ENCODE measurements around the gene THSD4.
"Not testable (repeated sequence)": the region's sequence is repeated elsewhere in the genome, so short reads cannot be mapped to it uniquely, and the experiment has no call there.

The THSD4 gene

DNA sequence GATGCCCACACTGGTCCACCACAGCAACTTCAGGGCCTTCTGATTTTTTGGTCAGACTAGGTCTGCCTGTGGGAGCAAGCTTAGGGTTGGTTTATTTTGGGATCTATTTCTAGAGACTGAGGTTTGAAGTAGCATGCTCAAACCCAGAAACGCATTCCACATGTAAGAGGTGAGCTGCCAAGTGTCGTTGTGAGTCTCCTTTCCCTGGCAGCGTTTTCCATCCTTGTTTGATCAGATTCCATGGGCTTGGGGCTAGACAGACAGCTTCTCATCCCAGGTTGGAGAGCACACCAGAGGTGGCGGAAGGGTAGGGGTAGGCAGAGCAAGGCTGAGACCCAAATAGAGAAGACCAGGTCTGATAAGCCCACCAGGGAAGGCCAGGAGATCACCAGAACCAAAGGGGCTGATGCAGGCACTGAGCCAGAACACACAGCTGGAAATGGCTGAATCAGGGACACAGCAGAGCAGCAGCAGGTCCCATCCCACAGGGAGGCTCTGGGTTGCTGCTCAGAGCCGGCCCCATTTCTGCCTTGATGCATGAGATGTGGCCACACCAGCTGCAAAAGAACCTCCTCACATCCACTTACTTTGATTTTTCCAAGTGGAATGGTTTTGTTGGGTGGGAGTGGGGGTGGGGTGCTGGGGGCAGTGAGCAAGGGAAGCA is 186.8 kb downstream of the THSD4 start:
- DNase-seq, result no peak

DNA sequence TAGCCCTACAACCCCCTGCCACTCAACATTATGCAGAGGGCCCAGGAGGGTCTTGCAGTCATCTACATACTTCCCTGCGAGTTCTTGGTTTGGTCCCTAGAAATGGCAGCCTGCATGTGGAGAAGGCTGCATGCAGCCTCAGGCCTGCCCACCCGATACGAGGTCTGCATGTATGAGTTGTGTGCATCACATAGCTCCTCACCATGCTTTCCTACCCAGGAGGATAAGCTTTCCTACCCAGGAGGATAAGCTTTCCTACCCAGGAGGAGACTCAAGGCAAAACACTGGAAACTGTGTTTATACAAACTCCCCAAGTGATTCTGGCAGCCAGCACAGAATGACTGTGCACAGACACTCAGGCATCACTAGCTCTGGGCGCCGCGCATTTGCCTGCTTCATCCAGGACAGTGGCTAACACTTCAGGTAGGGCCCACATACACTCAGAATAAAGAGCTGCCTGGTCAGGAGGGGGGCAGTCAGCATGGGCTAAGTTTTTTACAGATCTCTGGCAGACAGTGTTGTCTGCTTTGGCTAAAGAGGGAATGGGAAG is 187.7 kb downstream of the THSD4 start:
- DNase-seq, result no peak

DNA sequence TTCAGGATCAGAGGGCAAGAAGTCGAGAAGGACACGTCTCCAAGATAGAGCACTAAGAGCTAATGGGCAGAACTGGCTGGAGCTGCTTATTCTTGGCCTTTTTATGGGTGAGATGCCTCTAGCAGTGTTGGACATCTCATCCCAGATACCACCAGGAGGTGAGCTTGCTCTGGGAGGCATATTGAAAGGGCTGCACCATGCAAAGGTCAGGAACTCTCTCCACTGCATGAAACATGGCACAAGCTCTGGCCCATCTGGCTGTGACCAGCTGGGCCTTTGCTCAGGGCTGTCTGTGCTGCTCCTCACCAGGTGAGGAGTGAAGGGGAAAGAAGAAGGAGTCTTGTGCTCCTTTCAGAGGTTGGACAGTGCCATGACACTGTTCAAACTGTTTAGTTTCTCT is 188.7 kb downstream of the THSD4 start:
- DNase-seq, result no peak

DNA sequence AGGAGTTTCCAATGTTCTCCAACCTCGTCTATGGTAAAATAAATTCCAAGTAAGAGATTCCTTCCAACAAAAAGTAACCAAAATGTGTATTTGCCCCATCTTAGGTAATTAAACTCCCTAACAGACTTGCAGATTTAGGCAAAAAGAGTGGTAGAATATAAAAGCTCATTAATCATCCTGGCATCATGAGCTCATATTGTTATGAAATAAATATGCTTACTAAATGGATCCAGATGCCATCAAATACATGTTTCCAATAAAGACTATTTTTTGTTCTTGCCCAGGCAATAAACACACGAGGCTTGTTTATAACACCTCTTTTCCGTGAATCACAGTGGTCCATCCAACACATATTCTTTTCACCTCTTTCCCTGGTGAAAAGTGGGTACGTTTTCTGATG is 189.4 kb downstream of the THSD4 start:
- no peak for DNase-seq

DNA sequence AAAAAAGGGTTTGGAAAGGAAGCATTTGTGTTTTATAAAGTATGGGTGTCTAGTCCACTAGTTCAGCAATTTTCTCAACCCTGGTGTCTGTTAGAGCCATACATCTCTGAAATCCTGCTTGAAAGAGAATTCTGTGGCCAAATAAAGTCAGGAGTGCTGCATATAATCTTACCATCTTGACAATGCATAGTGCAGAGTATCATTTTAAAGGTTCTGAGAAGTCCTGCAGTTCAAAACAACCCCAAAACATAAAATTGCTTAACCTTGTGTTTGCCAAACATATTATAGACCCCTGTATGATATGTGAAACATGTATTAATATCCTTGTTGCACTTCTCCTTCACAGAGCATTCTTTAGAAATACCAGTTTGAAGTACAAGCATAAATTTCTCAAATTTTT is 191.3 kb downstream of the THSD4 start:
- no peak for DNase-seq

- DNase-seq, result no peak
These were observed 197.0 kb downstream of the THSD4 start for GRCh38 chr15:71312194-71312708.

GRCh38 chr15:71312731-71313460 is 197.6 kb downstream of the THSD4 start:
- DNase-seq, result no peak

GRCh38 chr15:71313806-71314205 is 198.5 kb downstream of the THSD4 start:
- no peak for DNase-seq

DNA sequence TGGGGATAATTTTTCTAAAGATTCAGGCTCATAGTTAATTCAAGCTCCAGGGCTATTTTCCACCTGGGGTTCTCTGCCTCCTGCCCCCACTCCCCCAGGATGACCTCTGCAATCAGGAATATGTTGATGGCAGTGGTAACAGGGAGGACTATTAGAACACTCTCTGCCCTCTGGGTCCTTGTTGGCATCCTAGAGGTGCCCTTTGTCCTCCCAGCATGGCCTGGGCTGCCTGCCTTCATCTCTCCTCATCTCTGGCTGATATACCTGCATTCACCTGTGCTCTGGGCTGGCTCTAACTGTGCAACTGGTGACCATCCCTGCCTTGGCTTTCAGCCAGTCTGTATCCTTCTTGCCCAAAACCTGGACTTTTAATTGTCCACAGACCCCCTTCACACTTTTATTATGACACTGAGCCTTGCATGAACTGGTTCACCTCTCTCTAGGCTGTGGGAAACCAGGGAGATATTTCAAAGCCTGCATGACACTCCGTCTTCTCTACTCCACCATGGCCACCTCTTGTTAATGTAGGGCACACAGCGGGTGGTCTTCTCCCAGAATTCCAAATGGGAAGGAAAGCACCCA is 199.8 kb downstream of the THSD4 start:
- DNase-seq, result no peak

DNA sequence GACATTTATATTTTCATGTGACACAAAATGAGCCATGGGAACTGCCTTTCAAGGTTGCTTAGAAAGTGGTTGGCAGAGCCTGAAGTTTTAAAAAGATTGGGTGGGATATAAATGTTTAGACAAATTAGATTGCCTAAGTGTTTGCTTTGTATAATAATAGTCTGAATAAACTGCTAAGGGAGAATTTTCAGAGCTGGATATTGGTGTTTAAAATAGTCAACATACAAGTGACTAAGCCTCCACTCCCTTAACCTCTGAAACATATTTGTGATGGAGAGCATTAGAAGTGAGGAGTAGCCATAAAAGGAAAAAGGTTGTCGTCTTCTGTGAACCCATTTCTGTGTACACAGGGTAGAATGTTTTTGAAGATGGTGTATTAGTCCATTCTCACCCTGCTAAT is 201.6 kb downstream of the THSD4 start:
- no peak for DNase-seq

- DNase-seq, result not testable (repeated sequence)
These were observed 204.2 kb downstream of the THSD4 start for GRCh38 chr15:71319424-71319823.

GRCh38 chr15:71319935-71320334 is 204.7 kb downstream of the THSD4 start:
- DNase-seq, result no peak

GRCh38 chr15:71323082-71323481 is 207.8 kb downstream of the THSD4 start:
- no peak for DNase-seq

DNA sequence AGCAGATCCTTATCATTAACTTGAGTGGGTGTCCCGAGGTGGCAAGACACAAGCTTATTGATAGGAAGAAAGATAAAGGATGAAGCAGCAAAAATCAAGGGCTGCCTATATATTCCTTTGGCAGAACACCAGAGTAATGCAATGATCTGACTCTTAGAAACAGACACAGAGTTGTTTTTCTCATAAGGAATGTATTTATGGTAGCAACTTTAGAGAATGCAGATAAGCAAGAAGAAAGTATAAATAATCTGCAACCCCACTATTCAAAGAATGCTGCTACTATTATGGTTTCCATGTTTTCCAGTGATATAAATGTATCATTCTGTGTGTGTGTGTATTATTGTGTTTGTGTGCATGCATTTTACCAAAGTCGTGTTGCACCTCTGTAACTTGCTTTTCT is 208.3 kb downstream of the THSD4 start:
- DNase-seq, result no peak

DNA sequence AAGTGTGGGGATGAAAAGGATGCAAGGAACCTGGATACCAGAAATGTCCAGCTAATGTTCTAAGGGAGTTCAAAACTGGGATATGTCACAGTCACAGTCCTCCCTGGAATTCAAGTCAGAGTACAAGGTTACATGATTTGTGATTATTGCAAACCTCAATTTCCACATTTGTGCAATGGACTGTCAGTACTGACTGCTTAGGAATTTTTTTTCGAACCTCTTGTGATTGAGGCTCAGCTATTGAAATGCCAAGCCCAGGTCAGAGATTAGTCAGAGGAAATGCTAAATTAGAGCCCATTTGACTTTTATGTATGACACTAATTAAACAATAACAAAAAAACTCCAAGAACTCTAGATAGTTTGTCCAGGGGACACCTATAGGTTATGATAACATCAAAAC is 210.2 kb downstream of the THSD4 start:
- no peak for DNase-seq

- DNase-seq, result no peak
These were observed 213.2 kb downstream of the THSD4 start for GRCh38 chr15:71328453-71328852.

- no peak for DNase-seq
These were observed 213.8 kb downstream of the THSD4 start for GRCh38 chr15:71329041-71329440.

- no peak for DNase-seq
These were observed 214.4 kb downstream of the THSD4 start for GRCh38 chr15:71329497-71330260.

- DNase-seq, result no peak
These were observed 215.4 kb downstream of the THSD4 start for GRCh38 chr15:71330638-71331162.

DNA sequence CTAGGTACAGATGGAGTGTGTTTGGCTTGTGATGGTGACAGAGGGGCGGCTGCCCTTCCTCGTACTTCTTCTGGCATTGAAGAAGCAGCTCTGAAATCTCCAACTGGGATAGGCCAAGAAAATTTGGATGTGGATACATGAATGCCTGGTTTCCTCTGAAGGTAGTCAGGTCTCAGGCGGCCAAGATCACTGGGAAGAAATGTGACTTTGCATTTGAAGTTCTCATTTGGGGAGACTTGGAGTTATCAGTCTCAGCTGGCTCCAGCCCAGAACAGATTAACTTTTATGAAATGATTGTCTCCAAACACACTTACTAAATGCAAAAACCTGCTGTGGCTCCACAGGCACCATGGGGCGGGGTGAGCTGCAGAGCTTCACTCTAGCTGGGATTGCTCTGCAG is 215.9 kb downstream of the THSD4 start:
- DNase-seq, result no peak

DNA sequence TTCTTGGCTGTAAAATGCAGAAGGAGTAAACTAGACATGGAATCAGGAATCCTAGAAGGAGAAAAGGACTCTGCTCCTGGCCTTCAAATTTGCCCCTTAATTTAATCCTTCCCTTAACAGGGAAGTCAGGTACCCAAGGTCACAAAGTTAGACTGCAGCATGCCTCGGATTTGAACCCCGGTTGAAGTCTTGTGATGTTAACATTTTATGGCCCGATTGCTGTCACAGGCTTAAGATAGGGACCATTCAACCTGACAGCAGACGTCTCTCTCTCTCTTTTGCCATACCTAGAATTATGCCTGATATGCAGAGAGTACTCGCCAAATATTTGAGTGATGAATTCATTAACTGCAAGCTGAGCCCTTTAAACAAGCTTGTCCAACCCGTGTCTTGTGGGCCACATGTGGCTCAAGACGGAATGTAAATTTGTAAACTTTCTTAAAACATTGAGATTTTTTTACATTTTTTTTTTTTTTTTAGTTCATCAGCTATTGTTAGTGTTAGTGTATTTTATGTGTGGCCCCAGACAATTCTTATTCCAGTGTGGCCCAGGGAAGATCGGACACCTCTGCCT is 217.2 kb downstream of the THSD4 start:
- no peak for DNase-seq

DNA sequence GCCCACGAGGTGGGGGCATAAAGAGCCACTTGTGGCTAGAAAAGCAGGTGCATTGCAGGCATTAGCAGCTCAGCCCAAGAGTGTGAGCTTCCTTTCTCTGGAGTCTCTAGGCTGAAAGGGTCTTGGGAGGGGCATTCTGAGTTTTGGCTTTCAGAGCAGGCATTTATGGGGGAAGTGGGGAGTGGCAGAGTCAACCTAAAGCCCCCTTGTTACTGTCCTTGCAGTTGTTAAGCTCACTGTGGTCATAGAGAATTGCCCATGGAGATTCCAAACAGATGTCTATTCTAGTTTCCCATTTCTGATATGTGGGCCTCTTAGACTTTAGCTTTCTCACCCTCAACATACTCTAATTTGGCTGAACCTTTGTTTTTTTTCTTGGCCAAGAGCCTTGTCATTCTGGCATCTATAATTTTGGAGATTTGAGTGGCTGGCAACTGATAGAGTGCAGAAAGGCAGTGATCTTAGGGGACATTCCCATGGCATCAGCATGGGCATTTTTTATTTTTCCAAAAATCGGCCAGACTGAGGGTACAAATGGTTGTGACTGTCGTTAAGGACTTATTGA is 217.9 kb downstream of the THSD4 start:
- DNase-seq, result no peak
